GM21723 (cell line): Measurements from ENCODE around the gene FMOD.
A peak's percentile ranks its signal among the peaks of the same experiment; 100 is the strongest.
"Not testable (repeated sequence)": the region's sequence is repeated elsewhere in the genome, so short reads cannot be mapped to it uniquely, and the experiment has no call there.

Experiments
- ATAC-seq: cut with Tn5 transposase; IDR thresholded peaks from one replicate; pipeline ENCODE4 v1.9.1; 2021; ENCODE audit warnings: mild to moderate bottlenecking, moderate library complexity; ENCODE audit not compliant: unreplicated experiment

Gene FMOD

DNA sequence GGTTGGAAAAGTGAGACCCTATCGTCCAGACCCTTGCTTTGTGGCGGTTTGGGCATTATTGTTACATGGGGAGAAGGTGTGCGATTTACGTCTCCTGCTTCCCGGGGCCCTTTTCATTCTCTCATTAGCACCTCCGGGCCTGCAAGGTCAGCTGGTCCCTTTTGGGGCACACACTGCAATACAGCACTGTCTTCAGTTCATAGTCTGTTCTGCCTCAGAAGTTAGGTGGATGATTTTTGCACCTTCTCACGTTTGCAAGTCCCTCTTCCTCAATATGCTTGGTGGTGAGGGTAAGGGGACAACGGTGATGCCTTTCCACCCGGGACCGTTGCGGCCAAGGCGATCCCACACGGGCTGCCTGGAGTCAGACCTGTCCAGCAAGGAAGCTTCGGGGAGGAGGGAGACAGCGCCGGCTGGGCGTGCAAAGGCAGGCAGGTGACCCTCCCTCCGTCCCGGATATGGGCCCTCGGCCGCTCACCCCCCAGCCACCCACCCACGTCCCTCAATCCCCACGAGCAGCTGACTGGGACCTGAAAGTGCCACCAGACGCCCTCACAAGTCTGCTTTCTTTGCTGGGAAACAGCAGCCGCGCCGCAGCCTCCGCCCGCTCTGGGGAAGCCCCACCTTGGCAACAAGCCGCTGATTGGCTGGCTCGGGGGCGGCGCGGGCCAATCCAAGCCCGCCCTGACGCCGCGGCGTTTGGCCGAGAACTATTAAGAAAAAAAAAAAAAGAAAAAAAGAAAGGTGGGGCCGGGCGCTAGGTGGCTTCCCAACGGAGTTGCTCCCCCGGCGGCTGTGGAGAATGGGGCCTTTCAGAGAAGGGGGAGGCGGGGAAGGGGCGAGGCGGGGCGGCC is 23.9 kb downstream of the FMOD start:
- peak; percentile 70 for ATAC-seq

- no peak for ATAC-seq
These were observed 25.4 kb downstream of the FMOD start for GRCh38 chr1:203325418-203326091.

DNA sequence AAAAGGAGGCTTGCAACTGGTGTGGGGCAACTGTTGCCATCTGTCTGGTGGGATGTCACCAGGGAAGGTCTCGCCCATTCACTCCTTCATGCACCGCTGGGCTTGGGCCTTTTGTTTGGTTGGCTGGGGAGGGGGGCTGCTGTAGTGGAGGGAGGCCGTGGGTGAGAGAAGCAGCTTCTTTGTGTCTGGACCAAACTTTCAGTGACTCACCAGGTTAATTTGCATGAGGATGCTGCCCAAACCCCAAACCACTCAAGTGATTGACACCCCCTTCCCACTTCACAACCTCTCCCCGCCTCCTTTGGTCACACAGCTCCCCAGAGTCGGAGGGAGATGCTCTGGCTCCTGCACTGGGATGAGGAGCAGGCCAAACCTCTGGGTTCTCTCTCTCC is 25.9 kb downstream of the FMOD start:
- ATAC-seq: peak; percentile 35

- ATAC-seq: no peak
These were observed 26.6 kb downstream of the FMOD start for GRCh38 chr1:203324105-203325025.

- no peak for ATAC-seq
These were observed 27.3 kb downstream of the FMOD start for GRCh38 chr1:203323587-203323986.

GRCh38 chr1:203322500-203323179 is 28.3 kb downstream of the FMOD start:
- ATAC-seq: no peak

DNA sequence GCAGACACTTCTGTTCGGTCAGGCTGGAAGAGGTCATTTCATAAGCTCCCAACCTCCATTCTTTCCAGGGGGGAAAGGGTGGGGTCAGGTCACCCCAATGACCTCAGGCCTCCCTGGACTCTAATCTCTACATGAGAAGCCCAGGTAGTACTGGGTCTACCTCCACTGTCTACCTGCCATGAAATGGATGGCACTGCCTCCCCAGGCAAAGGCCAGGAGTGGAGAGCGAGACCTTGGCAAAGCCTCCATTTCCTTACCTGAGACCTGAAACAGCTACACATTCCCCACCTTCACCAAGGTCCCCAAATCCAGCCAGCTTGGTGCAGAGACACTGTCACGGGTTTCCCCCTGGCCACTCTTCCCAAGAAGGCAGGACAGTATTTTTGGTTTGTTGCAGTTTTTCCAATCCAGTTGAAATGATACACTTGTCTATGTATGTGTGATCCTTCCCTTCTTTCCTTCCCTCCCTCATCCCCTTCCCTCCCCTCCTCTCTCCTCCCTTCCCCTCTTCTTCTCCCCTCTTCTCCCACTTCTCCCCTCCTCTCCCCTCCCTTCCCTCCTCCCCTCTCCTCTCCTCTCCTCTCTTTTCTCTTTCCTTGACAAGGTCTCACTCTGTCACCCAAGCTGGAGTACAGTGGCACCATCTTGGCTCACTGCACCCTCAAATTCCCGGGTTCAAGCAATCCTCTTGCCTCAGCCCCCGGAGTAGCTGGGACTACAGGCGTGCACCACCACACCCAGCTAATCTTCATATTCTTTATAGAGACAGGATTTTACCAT is 29.5 kb downstream of the FMOD start:
- ATAC-seq: no peak

DNA sequence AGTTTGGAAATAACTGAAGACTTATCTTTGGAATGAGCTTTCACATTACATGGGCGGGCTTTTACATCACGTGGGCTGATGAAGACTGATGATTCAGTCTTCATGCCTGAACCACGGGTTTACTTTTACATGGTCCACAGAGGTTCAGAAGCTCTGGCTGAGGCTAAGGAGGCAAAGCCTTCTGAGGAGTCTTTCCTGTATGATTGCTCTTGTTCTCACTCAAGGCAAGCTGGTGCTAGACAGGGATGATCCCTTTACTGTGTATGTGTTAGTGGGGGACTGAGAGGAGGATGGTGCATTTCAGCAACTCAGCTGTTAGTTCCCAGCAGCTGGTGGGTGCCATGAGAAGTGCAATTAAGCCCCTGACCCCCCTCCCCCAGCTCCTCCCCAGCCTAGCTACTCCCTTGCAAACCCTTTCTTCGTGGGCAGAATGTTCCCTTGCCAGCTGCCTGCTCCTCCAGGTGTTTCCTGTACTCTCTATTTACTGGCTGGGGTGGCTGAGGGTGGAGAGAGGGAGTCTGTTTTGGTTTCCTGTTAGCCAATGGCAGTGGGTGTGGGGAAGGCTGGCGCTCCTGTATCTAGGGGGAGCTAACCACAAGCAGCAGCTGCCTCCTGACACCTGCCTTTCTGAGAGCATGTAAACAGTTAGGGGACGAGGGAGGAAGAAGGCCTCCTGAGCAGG is 30.2 kb downstream of the FMOD start:
- peak; percentile 62 for ATAC-seq

- no peak for ATAC-seq
These were observed 32.7 kb downstream of the FMOD start for GRCh38 chr1:203318229-203318517.

DNA sequence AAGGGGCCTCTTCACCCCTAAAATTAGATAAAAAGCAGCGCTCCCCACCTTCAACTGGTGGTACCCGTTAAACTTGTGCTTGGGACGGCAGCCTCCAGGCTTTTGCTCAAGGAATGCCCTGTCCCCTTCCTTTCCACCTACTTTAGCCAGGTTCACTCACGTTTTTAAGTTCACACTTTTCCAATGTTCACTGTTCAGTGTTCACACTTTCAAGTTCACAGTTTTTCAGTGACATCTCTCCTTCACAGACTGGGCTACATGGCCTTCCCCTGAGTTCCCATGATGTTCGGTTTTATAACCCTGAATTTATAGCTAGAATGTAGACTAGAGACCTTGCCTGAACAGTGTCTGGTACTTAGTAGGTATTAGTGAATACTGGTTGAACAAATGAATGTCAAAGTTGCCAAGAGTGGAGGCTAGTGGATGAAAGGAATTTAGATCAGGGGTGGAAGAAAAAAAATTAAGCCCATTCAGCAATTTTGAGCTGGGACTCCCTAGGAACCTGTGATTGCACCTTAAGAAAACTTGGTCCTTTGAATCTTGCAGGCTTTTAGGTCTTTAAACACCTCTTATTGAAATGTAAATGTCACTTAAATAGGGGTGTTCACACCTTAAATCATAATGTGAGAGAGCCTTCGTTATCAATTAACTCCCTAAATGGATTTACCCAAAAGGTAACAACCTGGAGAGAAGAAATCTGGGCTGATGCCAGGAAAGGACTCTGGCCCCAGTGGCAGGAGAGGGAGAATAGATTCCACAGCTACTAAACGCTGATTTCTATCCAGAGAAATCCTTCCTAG is 33.3 kb downstream of the FMOD start:
- no peak for ATAC-seq

- no peak for ATAC-seq
These were observed 34.3 kb downstream of the FMOD start for GRCh38 chr1:203316626-203317093.

DNA sequence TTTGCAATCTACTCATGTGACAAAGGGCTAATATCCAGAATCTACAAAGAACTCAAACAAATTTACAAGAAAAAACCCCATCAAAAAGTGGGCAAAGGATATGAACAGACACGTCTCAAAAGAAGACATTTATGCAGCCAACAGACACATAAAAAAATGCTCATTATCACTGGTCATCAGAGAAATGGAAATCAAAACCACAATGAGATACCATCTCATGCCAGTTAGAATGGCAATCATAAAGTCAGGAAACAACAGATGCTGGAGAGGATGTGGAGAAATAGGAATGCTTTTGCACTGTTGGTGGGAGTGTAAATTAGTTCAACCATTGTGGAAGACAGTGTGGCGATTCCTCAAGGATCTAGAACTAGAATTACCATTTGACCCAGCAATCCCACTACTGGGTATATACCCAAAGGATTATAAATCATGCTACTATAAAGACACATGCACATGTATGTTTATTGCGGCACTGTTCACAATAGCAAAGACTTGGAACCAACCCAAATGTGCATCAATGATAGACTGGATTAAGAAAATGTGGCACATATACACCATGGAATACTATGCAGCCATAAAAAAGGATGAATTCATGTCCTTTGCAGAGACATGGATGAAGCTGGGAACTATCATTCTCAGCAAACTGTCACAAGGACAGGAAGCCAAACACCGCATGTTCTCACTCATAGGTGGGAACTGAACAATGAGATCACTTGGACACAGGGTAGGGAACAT is 36.7 kb downstream of the FMOD start:
- not testable (repeated sequence) for ATAC-seq

- no peak for ATAC-seq
These were observed 39.3 kb downstream of the FMOD start for GRCh38 chr1:203311368-203312301.

GRCh38 chr1:203308923-203309331 is 42.0 kb downstream of the FMOD start:
- no peak for ATAC-seq

DNA sequence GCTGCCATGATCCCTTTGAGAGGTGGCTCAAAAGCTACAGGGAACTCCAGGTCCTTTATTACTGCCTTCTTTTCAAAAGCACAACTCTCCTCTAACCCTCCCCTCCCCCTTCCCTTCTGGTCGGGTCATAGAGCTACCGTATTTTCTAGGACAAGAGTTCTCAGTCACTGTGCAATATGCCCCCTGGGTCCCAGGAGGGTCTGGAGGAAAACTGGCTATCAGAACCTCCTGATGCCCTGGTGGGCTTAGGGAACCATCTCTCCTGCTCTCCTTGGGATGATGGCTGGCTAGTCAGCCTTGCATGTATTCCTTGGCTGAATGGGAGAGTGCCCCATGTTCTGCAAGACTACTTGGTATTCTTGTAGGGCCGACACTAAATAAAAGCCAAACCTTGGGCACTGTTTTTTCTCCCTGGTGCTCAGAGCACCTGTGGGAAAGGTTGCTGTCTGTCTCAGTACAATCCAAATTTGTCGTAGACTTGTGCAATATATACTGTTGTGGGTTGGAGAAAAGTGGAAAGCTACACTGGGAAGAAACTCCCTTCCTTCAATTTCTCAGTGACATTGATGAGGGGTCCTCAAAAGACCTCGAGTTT is 42.5 kb downstream of the FMOD start:
- ATAC-seq: no peak

DNA sequence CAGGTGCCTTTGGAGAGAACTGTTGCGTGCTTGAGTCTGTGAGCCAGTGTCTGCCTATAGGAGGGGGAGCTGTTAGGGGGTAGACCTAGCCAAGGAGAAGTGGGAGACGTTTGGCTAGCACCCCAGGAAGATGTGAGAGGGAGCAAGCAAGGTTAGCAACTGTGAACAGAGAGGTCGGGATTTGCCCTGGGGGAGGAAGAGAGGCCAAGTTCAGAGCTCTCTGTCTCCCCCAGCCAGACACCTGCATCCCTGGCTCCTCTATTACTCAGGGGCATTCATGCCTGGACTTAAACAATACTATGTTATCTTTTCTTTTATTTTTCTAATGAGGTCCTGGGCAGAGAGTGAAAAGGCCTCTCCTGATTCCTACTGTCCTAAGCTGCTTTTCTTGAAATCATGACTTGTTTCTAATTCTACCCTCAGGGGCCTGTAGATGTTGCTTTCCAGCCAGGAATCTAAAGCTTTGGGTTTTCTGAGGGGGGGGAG is 43.2 kb downstream of the FMOD start:
- no peak for ATAC-seq
